22Rv1 (cell line): ENCODE results near the gene HAUS7.

Experiments
- H3K27ac ChIP-seq: fragments of 450-650 bp; 2 replicates; pipeline ENCODE4 v1.5.1; 2017
- CTCF ChIP-seq: fragments of 450-650 bp; IDR thresholded peaks from 2 replicates; pipeline ENCODE4 v1.5.1; 2017; ENCODE audit warnings: mild to moderate bottlenecking
- ZFX ChIP-seq: fragments of 450-650 bp; IDR thresholded peaks from 2 replicates; pipeline ENCODE4 v1.6.1; 2017; ENCODE audit warnings: antibody characterized with exemption, borderline replicate concordance

HAUS7 gene

GRCh38 chrX:153438532-153438931, 31.8 kb downstream of the HAUS7 start:
- TF ChIP-seq CTCF = peak; percentile 35
- TF ChIP-seq ZFX = no peak

GRCh38 chrX:153435845-153436244, 34.5 kb downstream of the HAUS7 start:
- H3K27ac ChIP-seq = no peak overlapping the region
- no peak for TF ChIP-seq ZFX
- no peak for TF ChIP-seq CTCF

More at GRCh38 chrX:153438532-153438931, 31.8 kb downstream of the HAUS7 start:
- H3K27ac ChIP-seq = no peak overlapping the region

GRCh38 chrX:153434801-153435200, 35.6 kb downstream of the HAUS7 start:
- TF ChIP-seq CTCF = no peak
- no peak for TF ChIP-seq ZFX
- H3K27ac ChIP-seq = no peak overlapping the region

- no peak overlapping the region for H3K27ac ChIP-seq
- TF ChIP-seq ZFX (no peak), CTCF (no peak)
Measured at GRCh38 chrX:153433781-153434285, 36.5 kb downstream of the HAUS7 start.

GRCh38 chrX:153433161-153433680, 37.2 kb downstream of the HAUS7 start:
- TF ChIP-seq ZFX (no peak), CTCF (no peak)
- H3K27ac ChIP-seq = no peak overlapping the region

- TF ChIP-seq CTCF = no peak
- TF ChIP-seq ZFX = no peak
- no peak overlapping the region for H3K27ac ChIP-seq
Measured at GRCh38 chrX:153430796-153431195, 39.6 kb downstream of the HAUS7 start.

GRCh38 chrX:153426204-153426603, 44.2 kb downstream of the HAUS7 start:
- TF ChIP-seq ZFX = no peak
- no peak for TF ChIP-seq CTCF
- no peak overlapping the region for H3K27ac ChIP-seq
